Measurements from ENCODE around the gene CAT.

DNA sequence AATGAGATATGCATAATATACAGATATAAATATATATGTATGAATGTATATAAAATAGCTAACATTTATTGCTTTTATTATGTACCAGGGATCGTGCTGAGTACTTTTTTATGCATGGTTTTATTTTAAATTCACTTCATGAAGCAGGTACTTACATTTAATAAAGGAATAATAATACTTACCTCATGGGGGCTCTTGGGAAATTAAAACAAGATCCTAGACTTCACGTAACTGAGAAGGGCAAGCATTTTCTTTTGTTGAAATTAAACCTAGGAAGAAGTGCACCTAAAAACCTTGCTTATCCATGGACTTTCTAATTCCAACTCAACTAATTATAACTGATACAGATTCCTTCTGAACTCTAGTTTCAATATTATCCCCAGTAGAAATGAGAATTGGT is 40.9 kb upstream of the CAT start:
- no peak for TF ChIP-seq SP1 (CRISPR knock-in tag; IDR thresholded peaks at IDR 0.05)
- no peak for TF ChIP-seq USF1 (CRISPR knock-in tag; IDR thresholded peaks at IDR 0.05)
- no peak for TF ChIP-seq HNRNPLL (IDR thresholded peaks at IDR 0.05; ENCODE audit: low read depth, low read length, poor library complexity, severe bottlenecking)
- TF ChIP-seq HDAC2 (IDR thresholded peaks at IDR 0.05) = no peak
- TF ChIP-seq JUNB (CRISPR knock-in tag; conservative IDR thresholded peaks at IDR 0.05) = no peak
